ENCODE data around the gene CARD9. TPM values are rescaled to one million over a fixed set of nuclear protein-coding genes. Genes with fewer than 3 reads are reported as not detected.

CARD9 gene
- total and polyA plus RNA-seq, 2 donors: 2.8 to 3.5 TPM

DNA sequence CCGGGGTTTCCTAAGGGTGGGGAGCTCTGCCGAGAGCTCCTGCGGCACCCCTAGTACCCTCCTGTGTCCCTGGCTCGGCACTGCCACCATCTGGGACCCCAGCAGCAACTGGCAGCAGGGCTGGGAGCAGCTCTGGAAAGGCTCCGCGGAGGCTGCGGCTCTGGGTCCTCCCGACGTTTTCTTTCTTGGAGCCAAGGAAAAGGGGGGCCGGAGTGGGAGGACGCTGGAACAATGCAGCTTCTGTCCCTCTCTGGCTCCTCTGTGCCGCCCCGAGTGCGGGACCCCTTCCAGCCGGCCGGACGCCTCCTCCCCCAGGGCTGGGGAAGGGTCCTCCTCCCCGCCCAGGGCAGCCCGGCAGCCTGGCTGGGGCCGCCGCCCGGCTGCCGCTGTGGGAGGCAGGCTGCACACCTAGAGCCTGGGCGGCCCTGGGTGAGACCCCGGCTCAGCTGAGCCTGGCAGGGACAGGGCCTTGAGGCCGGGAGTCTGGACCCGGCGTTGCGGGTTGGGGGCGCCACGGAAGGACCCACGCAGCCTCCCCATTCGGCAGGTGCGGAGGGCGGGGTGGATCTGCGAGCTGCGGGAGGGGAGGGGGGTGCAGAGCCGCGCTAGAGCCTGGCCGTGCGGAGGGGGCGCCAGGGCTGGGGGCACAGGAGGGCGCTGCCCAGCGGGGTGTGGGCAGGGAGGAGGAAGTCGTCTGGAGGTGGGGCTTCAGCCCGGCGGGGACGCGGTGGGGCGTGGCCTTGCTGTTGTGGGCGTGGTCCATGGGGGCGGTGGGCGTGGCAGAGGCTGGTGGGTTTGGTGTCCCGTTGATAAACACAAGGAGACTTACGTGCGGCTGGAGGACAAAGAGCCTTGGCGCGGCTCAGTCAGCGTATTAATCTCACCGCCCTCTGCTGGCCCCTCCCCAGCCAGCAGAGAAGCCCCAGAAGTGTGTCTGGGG lies 31.0 kb downstream of the CARD9 start:
- Histone ChIP-seq H3K27me3 (ENCODE audit: control insufficient read depth in 2 of 2, insufficient read depth in 1 of 2, low read length in 1 of 2) (no peaks in the 10 kb centered on the region), H3K27ac (ENCODE audit: low read depth in 1 of 2, low read length in 1 of 2) (no peak overlapping the region), H3K36me3 (ENCODE audit: control insufficient read depth in 2 of 2, insufficient read depth in 2 of 2, low read length in 1 of 2) (peaks cover 3% of the 10 kb centered on the region in 2 donors), H3K4me1 (ENCODE audit: control insufficient read depth in 2 of 2, insufficient read depth in 2 of 2, low read length in 2 of 2) (peaks cover 0 to 8% of the 10 kb centered on the region in 2 donors), H3K9me3 (ENCODE audit: control insufficient read depth in 2 of 2, insufficient read depth in 1 of 2, low read length in 1 of 2) (peaks cover 0 to 3% of the 10 kb centered on the region in 2 donors), H3K4me3 (ENCODE audit: low read length in 2 of 2) (no peak overlapping the region)
- WGBS: 65% methylated on average over 60 of the region's 60 CpGs
- DNase-seq (ENCODE audit: low read depth in 6 of 9, low spot score in 9 of 9): peak in 5 of 9 donors; percentile 63 to 81 (median 68)

DNA sequence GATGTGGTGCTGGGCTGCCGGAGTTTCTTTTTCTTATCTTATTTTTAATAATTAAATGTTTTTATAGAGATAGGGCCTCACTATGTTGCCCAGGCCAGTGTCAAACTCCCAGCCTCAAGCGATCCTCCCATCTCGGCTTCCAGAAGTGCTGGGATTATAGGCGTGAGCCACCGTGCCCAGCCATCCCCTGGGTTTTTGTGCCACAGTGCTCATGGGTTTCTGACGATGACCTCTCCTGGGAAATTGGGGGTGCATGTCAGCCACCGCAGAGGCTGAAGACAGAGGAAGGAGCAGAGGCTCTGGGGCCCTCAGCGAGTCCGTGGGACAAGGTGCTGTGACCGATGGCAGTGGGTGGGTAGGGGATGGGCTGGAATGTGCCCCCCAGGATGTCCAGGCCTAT lies 31.7 kb downstream of the CARD9 start:
- 97% methylated on average over 10 of the region's 10 CpGs for WGBS
- Histone ChIP-seq H3K4me1 (ENCODE audit: control insufficient read depth in 2 of 2, insufficient read depth in 2 of 2, low read length in 2 of 2) (peaks cover 0 to 8% of the 10 kb centered on the region in 2 donors), H3K36me3 (ENCODE audit: control insufficient read depth in 2 of 2, insufficient read depth in 2 of 2, low read length in 1 of 2) (peaks cover 3 to 7% of the 10 kb centered on the region in 2 donors), H3K27me3 (ENCODE audit: control insufficient read depth in 2 of 2, insufficient read depth in 1 of 2, low read length in 1 of 2) (no peaks in the 10 kb centered on the region), H3K27ac (ENCODE audit: low read depth in 1 of 2, low read length in 1 of 2) (no peak overlapping the region), H3K4me3 (ENCODE audit: low read length in 2 of 2) (no peak overlapping the region), H3K9me3 (ENCODE audit: control insufficient read depth in 2 of 2, insufficient read depth in 1 of 2, low read length in 1 of 2) (peaks cover 0 to 3% of the 10 kb centered on the region in 2 donors)
- no peak for DNase-seq (ENCODE audit: low read depth in 6 of 9, low spot score in 9 of 9)

DNA sequence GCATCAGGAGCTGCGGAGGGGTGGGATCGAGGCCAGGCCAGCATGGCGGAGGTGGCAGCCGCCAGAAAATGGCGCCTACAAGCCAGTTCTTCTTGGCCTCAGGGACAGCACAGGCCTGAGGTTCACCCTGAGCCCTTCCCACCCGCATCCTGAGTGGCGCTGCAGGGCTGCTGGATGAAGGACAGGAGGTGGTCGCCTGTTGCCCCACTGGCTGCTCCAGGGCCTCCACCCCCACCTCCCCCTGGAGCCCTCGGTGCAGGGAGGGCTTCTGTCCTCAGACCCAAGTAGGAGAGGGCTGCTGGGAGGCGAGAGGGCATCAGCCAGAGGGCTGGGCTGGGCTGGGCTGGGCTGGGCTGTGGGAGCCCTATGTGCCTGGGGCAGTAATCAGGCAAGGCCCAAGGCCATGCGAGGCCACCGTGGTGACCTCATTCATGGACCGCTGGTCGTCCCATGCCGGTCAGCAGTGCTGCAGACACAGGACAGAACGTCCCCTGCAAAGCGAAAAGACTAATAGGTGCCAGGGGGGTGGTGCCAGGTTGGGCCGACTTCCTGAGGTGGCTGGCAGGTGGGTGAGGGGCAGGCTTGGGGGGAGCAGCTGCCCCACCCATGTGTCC lies 32.3 kb downstream of the CARD9 start:
- H3K27ac ChIP-seq (ENCODE audit: low read depth in 1 of 2, low read length in 1 of 2): no peak overlapping the region
- no peak overlapping the region for H3K4me3 ChIP-seq (ENCODE audit: low read length in 2 of 2)
- H3K9me3 ChIP-seq (ENCODE audit: control insufficient read depth in 2 of 2, insufficient read depth in 1 of 2, low read length in 1 of 2): peaks cover 0 to 3% of the 10 kb centered on the region in 2 donors
- H3K27me3 ChIP-seq (ENCODE audit: control insufficient read depth in 2 of 2, insufficient read depth in 1 of 2, low read length in 1 of 2): no peaks in the 10 kb centered on the region
- 96% methylated on average over 18 of the region's 18 CpGs for WGBS
- peaks cover 3 to 12% of the 10 kb centered on the region in 2 donors for H3K36me3 ChIP-seq (ENCODE audit: control insufficient read depth in 2 of 2, insufficient read depth in 2 of 2, low read length in 1 of 2)
- H3K4me1 ChIP-seq (ENCODE audit: control insufficient read depth in 2 of 2, insufficient read depth in 2 of 2, low read length in 2 of 2): peaks cover 0 to 8% of the 10 kb centered on the region in 2 donors
- DNase-seq (ENCODE audit: low read depth in 6 of 9, low spot score in 9 of 9): no peak

DNA sequence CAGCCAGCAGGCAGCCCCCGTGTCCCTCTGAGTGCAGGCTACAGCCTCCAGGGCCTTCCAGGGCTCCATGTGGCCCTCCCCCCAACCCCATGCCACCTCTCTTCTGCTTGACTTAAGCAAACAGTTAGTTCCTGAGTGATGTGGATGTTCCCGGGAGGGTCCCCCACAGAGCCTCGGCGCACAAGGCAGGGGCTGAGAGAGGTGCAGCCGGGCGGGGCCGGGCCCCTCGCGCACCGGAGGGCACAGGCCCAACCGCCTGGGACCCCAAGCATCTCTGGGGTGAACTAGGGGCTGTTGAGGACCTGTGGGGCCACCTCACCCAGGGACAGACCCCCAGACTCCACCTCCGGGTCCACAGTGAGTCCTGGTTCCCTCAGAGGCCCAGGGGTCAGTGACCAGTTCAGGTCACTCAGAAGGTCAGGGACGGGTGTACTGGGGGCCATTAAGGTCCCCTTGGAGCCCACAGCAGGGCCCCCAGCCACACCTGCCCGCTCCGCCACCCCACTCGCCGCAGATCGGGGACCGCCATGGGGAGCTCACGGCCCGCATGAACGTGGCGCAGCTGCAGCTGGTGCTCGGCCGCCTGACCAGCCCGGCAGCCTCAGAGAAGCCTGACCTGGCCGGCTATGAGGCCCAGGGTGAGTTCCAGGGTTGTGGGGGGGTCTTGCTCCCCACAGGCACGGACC lies 33.0 kb downstream of the CARD9 start:
- WGBS: 97% methylated on average over 28 of the region's 28 CpGs
- H3K27ac ChIP-seq (ENCODE audit: low read depth in 1 of 2, low read length in 1 of 2): no peak overlapping the region
- DNase-seq (ENCODE audit: low read depth in 6 of 9, low spot score in 9 of 9): no peak
- no peak overlapping the region for H3K4me3 ChIP-seq (ENCODE audit: low read length in 2 of 2)
- peaks cover 3 to 12% of the 10 kb centered on the region in 2 donors for H3K36me3 ChIP-seq (ENCODE audit: control insufficient read depth in 2 of 2, insufficient read depth in 2 of 2, low read length in 1 of 2)
- no peaks in the 10 kb centered on the region for H3K27me3 ChIP-seq (ENCODE audit: control insufficient read depth in 2 of 2, insufficient read depth in 1 of 2, low read length in 1 of 2)
- peaks cover 0 to 3% of the 10 kb centered on the region in 2 donors for H3K9me3 ChIP-seq (ENCODE audit: control insufficient read depth in 2 of 2, insufficient read depth in 1 of 2, low read length in 1 of 2)
- H3K4me1 ChIP-seq (ENCODE audit: control insufficient read depth in 2 of 2, insufficient read depth in 2 of 2, low read length in 2 of 2): peaks cover 0 to 8% of the 10 kb centered on the region in 2 donors

DNA sequence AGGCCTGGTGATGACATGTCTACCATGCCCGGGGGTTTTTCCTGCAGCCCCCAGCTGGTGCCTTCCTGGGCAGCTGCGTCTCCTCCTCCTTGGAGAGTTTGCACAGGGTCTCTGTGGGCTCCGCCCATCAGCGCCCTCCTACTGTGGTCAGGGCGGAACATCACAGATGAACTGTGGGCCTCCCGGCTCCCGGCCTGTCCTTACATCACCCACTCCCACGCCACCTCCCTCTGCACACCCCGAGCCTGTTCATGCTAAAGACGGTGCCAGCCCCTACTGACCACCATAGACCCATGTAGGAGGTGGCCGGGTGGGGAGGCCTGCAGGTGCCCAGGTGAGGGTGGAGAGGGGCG lies 33.5 kb downstream of the CARD9 start:
- DNase-seq (ENCODE audit: low read depth in 6 of 9, low spot score in 9 of 9): no peak
- Histone ChIP-seq H3K4me1 (ENCODE audit: control insufficient read depth in 2 of 2, insufficient read depth in 2 of 2, low read length in 2 of 2) (peaks cover 0 to 8% of the 10 kb centered on the region in 2 donors), H3K27me3 (ENCODE audit: control insufficient read depth in 2 of 2, insufficient read depth in 1 of 2, low read length in 1 of 2) (no peaks in the 10 kb centered on the region), H3K9me3 (ENCODE audit: control insufficient read depth in 2 of 2, insufficient read depth in 1 of 2, low read length in 1 of 2) (peaks cover 0 to 3% of the 10 kb centered on the region in 2 donors), H3K27ac (ENCODE audit: low read depth in 1 of 2, low read length in 1 of 2) (no peak overlapping the region), H3K36me3 (ENCODE audit: control insufficient read depth in 2 of 2, insufficient read depth in 2 of 2, low read length in 1 of 2) (peaks cover 3 to 12% of the 10 kb centered on the region in 2 donors), H3K4me3 (ENCODE audit: low read length in 2 of 2) (no peak overlapping the region)
- 94% methylated on average over 12 of the region's 12 CpGs for WGBS

DNA sequence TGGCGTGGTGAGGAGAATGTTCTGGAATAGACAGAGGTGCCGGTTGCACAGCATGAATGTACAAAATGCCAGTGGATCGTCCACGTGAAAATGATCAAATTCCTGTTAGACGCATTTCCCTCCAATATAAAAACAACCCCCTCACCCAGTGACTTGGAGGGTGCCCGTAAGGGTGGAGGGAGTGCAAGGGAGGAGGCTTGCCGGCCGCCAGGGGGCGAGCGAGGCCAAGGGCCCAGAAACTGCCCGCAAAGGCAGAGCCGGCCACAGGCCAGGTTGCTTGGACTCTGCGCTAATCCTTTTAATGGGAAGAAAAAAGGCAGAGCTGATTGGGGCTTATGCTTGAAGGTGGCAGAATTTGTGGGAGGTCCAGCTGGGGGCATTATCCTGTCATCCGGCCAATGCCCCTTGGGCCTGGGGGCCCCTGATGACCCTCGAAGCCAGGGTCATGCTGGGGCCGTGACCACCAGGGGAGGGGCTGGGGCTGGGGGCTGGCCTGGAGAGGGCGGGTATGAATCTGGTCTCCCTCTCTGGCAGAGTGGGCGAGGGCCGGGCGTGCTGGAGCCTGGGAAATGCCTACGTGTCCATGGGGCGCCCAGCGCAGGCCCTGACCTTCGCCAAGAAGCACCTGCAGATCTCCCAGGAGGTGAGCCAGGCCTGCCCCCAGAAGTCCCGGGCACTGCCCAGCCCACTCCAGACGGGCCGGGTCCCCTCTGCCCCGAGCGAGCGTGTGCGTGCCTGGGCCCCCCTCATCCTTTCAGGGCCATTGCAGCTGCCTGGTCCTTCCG lies 34.1 kb downstream of the CARD9 start:
- Histone ChIP-seq H3K27me3 (ENCODE audit: control insufficient read depth in 2 of 2, insufficient read depth in 1 of 2, low read length in 1 of 2) (no peaks in the 10 kb centered on the region), H3K36me3 (ENCODE audit: control insufficient read depth in 2 of 2, insufficient read depth in 2 of 2, low read length in 1 of 2) (peaks cover 3 to 12% of the 10 kb centered on the region in 2 donors), H3K4me1 (ENCODE audit: control insufficient read depth in 2 of 2, insufficient read depth in 2 of 2, low read length in 2 of 2) (peaks cover 0 to 8% of the 10 kb centered on the region in 2 donors), H3K27ac (ENCODE audit: low read depth in 1 of 2, low read length in 1 of 2) (no peak overlapping the region), H3K9me3 (ENCODE audit: control insufficient read depth in 2 of 2, insufficient read depth in 1 of 2, low read length in 1 of 2) (peaks cover 0 to 3% of the 10 kb centered on the region in 2 donors), H3K4me3 (ENCODE audit: low read length in 2 of 2) (no peak overlapping the region)
- DNase-seq (ENCODE audit: low read depth in 6 of 9, low spot score in 9 of 9): peak in 1 of 9 donors; percentile 36
- WGBS: 95% methylated on average over 32 of the region's 32 CpGs

DNA sequence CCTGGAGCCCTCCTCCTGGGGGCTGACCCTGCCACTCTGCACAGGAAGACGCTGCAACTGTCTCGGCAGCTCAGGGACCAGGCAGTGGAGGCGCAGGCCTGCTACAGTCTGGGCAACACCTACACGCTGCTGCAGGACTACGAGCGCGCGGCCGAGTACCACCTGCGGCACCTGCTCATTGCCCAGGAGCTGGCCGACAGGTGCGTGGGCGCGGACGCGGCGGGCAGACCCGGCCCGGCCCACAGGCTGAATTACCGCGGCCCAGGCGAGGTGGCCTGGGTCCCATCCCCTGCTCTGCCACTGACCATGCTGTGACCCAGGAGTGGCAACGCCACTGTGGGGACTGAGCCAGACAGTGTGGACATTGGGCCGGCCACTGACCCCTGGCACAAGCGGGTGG lies 35.0 kb downstream of the CARD9 start:
- WGBS: 98% methylated on average over 25 of the region's 25 CpGs
- H3K27ac ChIP-seq (ENCODE audit: low read depth in 1 of 2, low read length in 1 of 2): no peak overlapping the region
- DNase-seq (ENCODE audit: low read depth in 6 of 9, low spot score in 9 of 9): no peak
- H3K9me3 ChIP-seq (ENCODE audit: control insufficient read depth in 2 of 2, insufficient read depth in 1 of 2, low read length in 1 of 2): peaks cover 0 to 3% of the 10 kb centered on the region in 2 donors
- H3K4me1 ChIP-seq (ENCODE audit: control insufficient read depth in 2 of 2, insufficient read depth in 2 of 2, low read length in 2 of 2): peaks cover 0 to 9% of the 10 kb centered on the region in 2 donors
- peaks cover 3 to 12% of the 10 kb centered on the region in 2 donors for H3K36me3 ChIP-seq (ENCODE audit: control insufficient read depth in 2 of 2, insufficient read depth in 2 of 2, low read length in 1 of 2)
- H3K27me3 ChIP-seq (ENCODE audit: control insufficient read depth in 2 of 2, insufficient read depth in 1 of 2, low read length in 1 of 2): no peaks in the 10 kb centered on the region
- H3K4me3 ChIP-seq (ENCODE audit: low read length in 2 of 2): no peak overlapping the region

DNA sequence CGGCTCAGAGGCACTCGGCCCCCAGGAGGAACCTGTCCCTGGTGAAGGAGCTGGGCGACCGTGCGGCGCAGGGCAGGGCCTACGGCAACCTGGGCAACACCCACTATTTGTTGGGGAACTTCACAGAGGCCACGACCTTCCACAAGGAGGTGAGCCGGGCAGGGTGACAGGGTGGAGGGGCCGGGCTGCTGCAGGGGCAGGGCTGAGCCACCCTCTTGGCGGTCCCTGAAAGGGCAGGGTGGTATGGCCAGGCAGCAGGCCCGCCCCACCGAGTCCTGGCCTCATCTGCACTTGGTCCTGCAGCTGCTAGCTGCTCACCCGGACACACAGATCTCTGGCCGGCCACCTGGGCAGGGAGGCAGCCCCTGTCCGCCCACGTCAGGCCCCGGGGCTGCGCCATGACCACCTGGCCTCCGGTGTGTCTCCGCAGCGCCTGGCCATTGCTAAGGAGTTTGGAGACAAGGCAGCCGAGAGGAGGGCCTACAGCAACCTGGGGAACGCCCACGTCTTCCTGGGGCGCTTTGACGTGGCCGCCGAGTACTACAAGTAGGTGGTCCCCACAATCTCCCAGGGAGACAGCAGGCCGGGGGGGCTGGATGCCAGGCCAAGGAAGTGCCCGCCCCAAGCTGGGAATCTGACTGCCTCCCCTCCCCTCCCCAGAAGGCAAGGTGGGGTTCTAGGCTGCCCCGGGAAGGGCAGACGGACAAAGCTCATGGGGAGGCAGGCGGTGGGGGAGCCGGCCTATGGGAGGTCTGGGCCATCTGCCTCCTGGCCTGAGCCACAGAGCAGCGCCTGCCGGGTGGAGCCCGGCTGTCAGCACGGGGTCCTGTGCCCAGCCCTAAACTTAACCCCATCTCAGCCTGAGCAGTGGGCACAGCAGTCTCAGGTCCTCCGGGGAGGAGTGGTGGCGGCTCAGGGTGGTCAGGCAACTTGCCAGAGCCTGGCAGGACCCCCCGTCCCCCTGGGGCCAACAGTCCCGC lies 35.8 kb downstream of the CARD9 start:
- H3K4me3 ChIP-seq (ENCODE audit: low read length in 2 of 2): no peak overlapping the region
- no peak for DNase-seq (ENCODE audit: low read depth in 6 of 9, low spot score in 9 of 9)
- H3K9me3 ChIP-seq (ENCODE audit: control insufficient read depth in 2 of 2, insufficient read depth in 1 of 2, low read length in 1 of 2): no peaks in the 10 kb centered on the region
- no peak overlapping the region for H3K27ac ChIP-seq (ENCODE audit: low read depth in 1 of 2, low read length in 1 of 2)
- H3K4me1 ChIP-seq (ENCODE audit: control insufficient read depth in 2 of 2, insufficient read depth in 2 of 2, low read length in 2 of 2): peaks cover 0 to 12% of the 10 kb centered on the region in 2 donors
- H3K27me3 ChIP-seq (ENCODE audit: control insufficient read depth in 2 of 2, insufficient read depth in 1 of 2, low read length in 1 of 2): no peaks in the 10 kb centered on the region
- H3K36me3 ChIP-seq (ENCODE audit: control insufficient read depth in 2 of 2, insufficient read depth in 2 of 2, low read length in 1 of 2): peaks cover 3 to 12% of the 10 kb centered on the region in 2 donors
- WGBS: 97% methylated on average over 43 of the region's 43 CpGs

All from thymus (tissue), 11 donors.